H1 (cell line): ENCODE measurements around the gene IGF1. TPM values are rescaled to one million over a fixed set of nuclear protein-coding genes. Genes with fewer than 3 reads are reported as not detected.

Source experiments
- CTCF ChIA-PET: fragments of 300-600 bp; sonication (Branson Sonifier 250); formaldehyde crosslinking; loops from one replicate; lab custom pipeline; 2021; ENCODE audit not compliant: partially characterized antibody; lab: Charles Lee
- POLR2A ChIA-PET: fragments of 300-600 bp; sonication (Branson Sonifier 250); formaldehyde crosslinking; loops from one replicate; lab custom pipeline; 2021; ENCODE audit warnings: inconsistent platforms; ENCODE audit not compliant: partially characterized antibody; lab: Charles Lee
- DNase-seq, 2 experiments: peaks; one replicate each; pipeline versions ENCODE4 v3.0.0 to v3.0.0-alpha.2; 2010 to 2022; ENCODE audit warnings: low spot score in 2 of 2, low read depth in 1 of 2, mixed read lengths in 1 of 2
- FAIRE-seq: peaks from 2 replicates; lab custom pipeline; 2011; peaks lifted over from hg19 to GRCh38; lab: Jason Lieb, UNC
- H2AFZ ChIP-seq: 2 replicates; pipeline ENCODE4 v1.8.1; 2012; ENCODE audit warnings: low read length, inconsistent platforms
- H2AK5ac ChIP-seq: 2 replicates; pipeline ENCODE4 v1.6.1; 2013; ENCODE audit warnings: low read depth, low read length
- H2BK120ac ChIP-seq: replicated peaks from 2 replicates; pipeline ENCODE3; 2013; ENCODE audit warnings: low read depth, low read length, inconsistent platforms
- H2BK12ac ChIP-seq: 2 replicates; pipeline ENCODE4 v1.6.1; 2013; ENCODE audit warnings: low read depth, low read length
- H2BK15ac ChIP-seq: 2 replicates; pipeline ENCODE4 v1.6.1; 2013; ENCODE audit warnings: low read length
- H2BK20ac ChIP-seq: 2 replicates; pipeline ENCODE4 v1.6.1; 2013; ENCODE audit warnings: low read length
- H2BK5ac ChIP-seq: 2 replicates; pipeline ENCODE4 v1.6.1; 2013; ENCODE audit warnings: low read depth, low read length
- H3K14ac ChIP-seq: 2 replicates; pipeline ENCODE4 v1.6.1; 2013; ENCODE audit warnings: inconsistent platforms; ENCODE audit not compliant: insufficient read length
- H3K18ac ChIP-seq: 2 replicates; pipeline ENCODE4 v1.6.1; 2013; ENCODE audit warnings: low read length; ENCODE audit errors: extremely low read depth
- H3K23ac ChIP-seq: 2 replicates; pipeline ENCODE4 v1.6.1; 2013; ENCODE audit warnings: inconsistent platforms; ENCODE audit not compliant: insufficient read length
- H3K23me2 ChIP-seq: 2 replicates; pipeline ENCODE4 v1.6.1; 2013; ENCODE audit warnings: low read depth, low read length
- H3K27ac ChIP-seq: 2 replicates; pipeline ENCODE4 v1.6.1; 2011; ENCODE audit warnings: low read depth, low read length, inconsistent platforms
- H3K27me3 ChIP-seq, 4 experiments: replicated peaks in 1 of 4; 1 replicate in 1 of 4; 2 replicates in 3 of 4; pipeline versions ENCODE4 v1.6.1 to v1.8.1; 2011 to 2013; ENCODE audit warnings: low read length in 3 of 4, mild to moderate bottlenecking in 3 of 4, inconsistent platforms in 2 of 4, mixed read lengths in 2 of 4, moderate library complexity in 1 of 4; ENCODE audit not compliant: control insufficient read depth in 3 of 4, insufficient read depth in 3 of 4; ENCODE audit errors: extremely low read depth in 1 of 4
- H3K36me3 ChIP-seq, 4 experiments: 2 replicates each; pipeline versions ENCODE4 v1.6.1 to v1.8.1; 2011 to 2013; ENCODE audit warnings: mild to moderate bottlenecking in 4 of 4, low read length in 3 of 4, moderate library complexity in 2 of 4, control low read depth in 1 of 4, inconsistent platforms in 1 of 4; ENCODE audit not compliant: insufficient read depth in 4 of 4, control insufficient read depth in 2 of 4
- H3K4ac ChIP-seq: replicated peaks from 2 replicates; pipeline ENCODE3; 2013; ENCODE audit warnings: low read length, low read depth, mixed read lengths, inconsistent platforms; ENCODE audit not compliant: insufficient read length
- H3K4me1 ChIP-seq, 4 experiments: replicated peaks in 1 of 4; 1 replicate in 1 of 4; 2 replicates in 3 of 4; pipeline versions ENCODE4 v1.6.1 to v1.8.1; 2011 to 2013; ENCODE audit warnings: low read length in 3 of 4, inconsistent platforms in 2 of 4, mixed read lengths in 1 of 4; ENCODE audit not compliant: insufficient read depth in 4 of 4, control insufficient read depth in 3 of 4
- H3K4me2 ChIP-seq, 2 experiments: 2 replicates each; pipeline versions ENCODE4 v1.6.1 to v1.8.1; 2011 to 2013; ENCODE audit warnings: low read depth in 2 of 2, low read length in 2 of 2, control low read depth in 1 of 2, inconsistent platforms in 1 of 2, mild to moderate bottlenecking in 1 of 2; ENCODE audit not compliant: insufficient read depth in 1 of 2
- H3K4me3 ChIP-seq, 4 experiments: fragments of 200-600, 300-600 bp in 1 of 4; sonication (generic), shearing (Covaris generic), sonication (Bioruptor Twin) in 1 of 4; 2 replicates each; pipeline versions ENCODE4 v1.5.1 to v1.8.1; 2011 to 2016; ENCODE audit warnings: low read length in 4 of 4, low read depth in 3 of 4, control low read depth in 2 of 4, inconsistent platforms in 2 of 4, mild to moderate bottlenecking in 2 of 4, mixed read lengths in 1 of 4, moderate library complexity in 1 of 4; ENCODE audit not compliant: insufficient read depth in 2 of 4; ENCODE audit errors: extremely low read depth in 1 of 4
- H3K56ac ChIP-seq: replicated peaks from 2 replicates; pipeline ENCODE3; 2013; ENCODE audit warnings: low read depth, mild to moderate bottlenecking, mixed read lengths, low read length, inconsistent platforms; ENCODE audit not compliant: insufficient read length
- H3K79me1 ChIP-seq: 2 replicates; pipeline ENCODE4 v1.6.1; 2013; ENCODE audit warnings: low read depth, low read length, control low read depth
- H3K79me2 ChIP-seq, 2 experiments: 2 replicates each; pipeline versions ENCODE4 v1.6.1 to v1.8.1; 2012 to 2013; ENCODE audit warnings: low read length in 2 of 2, mild to moderate bottlenecking in 2 of 2, inconsistent platforms in 1 of 2; ENCODE audit not compliant: insufficient read depth in 2 of 2, control insufficient read depth in 1 of 2
- H3K9ac ChIP-seq, 4 experiments: replicated peaks in 1 of 4; 1 replicate in 1 of 4; 2 replicates in 3 of 4; pipeline versions ENCODE4 v1.6.1 to v1.8.1; 2011 to 2013; ENCODE audit warnings: low read depth in 3 of 4, low read length in 3 of 4, control low read depth in 2 of 4, mild to moderate bottlenecking in 2 of 4, moderate library complexity in 2 of 4, inconsistent platforms in 1 of 4; ENCODE audit errors: extremely low read depth in 1 of 4
- H3K9me3 ChIP-seq, 2 experiments: 2 replicates each; pipeline versions ENCODE4 v1.6.1 to v1.8.1; 2012 to 2013; ENCODE audit warnings: mild to moderate bottlenecking in 2 of 2, moderate library complexity in 2 of 2, control low read depth in 1 of 2, inconsistent platforms in 1 of 2, low read depth in 1 of 2, low read length in 1 of 2, mixed read lengths in 1 of 2; ENCODE audit not compliant: insufficient read depth in 2 of 2
- H4K20me1 ChIP-seq, 2 experiments: replicated peaks in 1 of 2; 2 replicates each; pipeline versions ENCODE3 to v1.8.1; 2011 to 2013; ENCODE audit warnings: inconsistent platforms in 2 of 2, low read length in 2 of 2, mild to moderate bottlenecking in 1 of 2; ENCODE audit not compliant: insufficient read depth in 2 of 2, control insufficient read depth in 1 of 2
- H4K5ac ChIP-seq: 2 replicates; pipeline ENCODE4 v1.6.1; 2013; ENCODE audit warnings: low read length, low read depth, mixed read lengths, inconsistent platforms; ENCODE audit not compliant: insufficient read length
- H4K8ac ChIP-seq: 2 replicates; pipeline ENCODE4 v1.8.0; 2013; ENCODE audit warnings: mild to moderate bottlenecking, moderate library complexity, low read length, inconsistent platforms; ENCODE audit not compliant: insufficient read depth; ENCODE audit errors: extremely low read depth
- H4K91ac ChIP-seq: replicated peaks from 2 replicates; pipeline ENCODE3; 2013; ENCODE audit warnings: low read length, mixed read lengths, inconsistent platforms; ENCODE audit not compliant: insufficient read length
- EGR1 ChIP-seq: IDR thresholded peaks from 2 replicates; pipeline ENCODE4 v1.6.1; 2011; ENCODE audit warnings: low read depth, low read length, borderline replicate concordance
- FOSL1 ChIP-seq: IDR thresholded peaks from 2 replicates; pipeline ENCODE4 v1.6.1; 2011; ENCODE audit warnings: mild to moderate bottlenecking, low read depth, low read length, moderate library complexity; ENCODE audit not compliant: insufficient read depth
- GABPA ChIP-seq: IDR thresholded peaks from 2 replicates; pipeline ENCODE4 v1.6.1; 2011; ENCODE audit warnings: mild to moderate bottlenecking, low read length, moderate library complexity, borderline replicate concordance; ENCODE audit not compliant: insufficient read depth
- GTF2F1 ChIP-seq: IDR thresholded peaks from 2 replicates; pipeline ENCODE4 v1.6.1; 2012; ENCODE audit warnings: low read depth, low read length, improper control_type of control experiment, borderline replicate concordance
- HDAC2 ChIP-seq, 2 experiments: fragments of 300-600 bp in 1 of 2; sonication (generic) in 1 of 2; IDR thresholded peaks; 2 replicates each; pipeline ENCODE4 v1.6.1; 2011 to 2012; ENCODE audit warnings: low read depth in 2 of 2, low read length in 2 of 2, mild to moderate bottlenecking in 2 of 2, moderate library complexity in 2 of 2, borderline replicate concordance in 1 of 2, inconsistent platforms in 1 of 2
- KDM4A ChIP-seq: IDR thresholded peaks from one replicate; pipeline ENCODE4 v1.7.1; 2012; ENCODE audit warnings: low read depth, mild to moderate bottlenecking, moderate library complexity, low read length, inconsistent platforms; ENCODE audit not compliant: severe bottlenecking
- RBBP5 ChIP-seq: IDR thresholded peaks from 2 replicates; pipeline ENCODE4 v1.7.1; 2012; ENCODE audit warnings: low read depth, mild to moderate bottlenecking, inconsistent platforms, low read length, moderate library complexity, borderline replicate concordance
- SAP30 ChIP-seq: fragments of 300-600 bp; sonication (generic); IDR thresholded peaks from 2 replicates; pipeline ENCODE4 v1.7.1; 2012; ENCODE audit warnings: low read length, moderate library complexity, mild to moderate bottlenecking, inconsistent platforms; ENCODE audit not compliant: insufficient read depth, insufficient replicate concordance
- SIN3A ChIP-seq, 2 experiments: IDR thresholded peaks in 1 of 2; conservative IDR thresholded peaks in 1 of 2; 2 replicates each; pipeline ENCODE4 v1.6.1; 2011 to 2012; ENCODE audit warnings: low read length in 2 of 2, improper control_type of control experiment in 1 of 2, low read depth in 1 of 2, mild to moderate bottlenecking in 1 of 2
- SIRT6 ChIP-seq: IDR thresholded peaks from one replicate; pipeline ENCODE4 v1.7.1; 2012; ENCODE audit warnings: low read length, inconsistent platforms
- SP2 ChIP-seq: IDR thresholded peaks from 2 replicates; pipeline ENCODE4 v1.6.1; 2012; ENCODE audit warnings: mild to moderate bottlenecking, low read length, inconsistent platforms
- SUZ12 ChIP-seq: fragments of 200-600 bp; sonication (generic); IDR thresholded peaks from 2 replicates; pipeline ENCODE4 v1.6.1; 2012; ENCODE audit warnings: mild to moderate bottlenecking, inconsistent platforms, low read length, moderate library complexity, mixed read lengths
- TAF1 ChIP-seq: IDR thresholded peaks from 2 replicates; pipeline ENCODE4 v1.6.1; 2011; ENCODE audit warnings: mild to moderate bottlenecking, low read depth, low read length
- YY1 ChIP-seq: IDR thresholded peaks from 2 replicates; pipeline ENCODE4 v1.6.1; 2011; ENCODE audit warnings: low read depth, mild to moderate bottlenecking, low read length
- WGBS, 2 experiments: shearing (Covaris generic) in 1 of 2; methylation state at CpG; one replicate each; pipeline versions ENCODE4 v1.1.6 to v1.1.7; 2013 to 2015; ENCODE audit warnings: low lambda C conversion rate in 2 of 2, mixed read lengths in 2 of 2, inconsistent platforms in 1 of 2, low coverage in 1 of 2, missing lambda C conversion rate in 1 of 2; ENCODE audit not compliant: insufficient replicate concordance in 2 of 2, insufficient coverage in 1 of 2, insufficient read length in 1 of 2; ENCODE audit errors: extremely low coverage in 1 of 2, missing lambda C conversion rate in 1 of 2; 5-methylcytosine and 5-hydroxymethylcytosine counted together
- polyA plus RNA-seq, 7 experiments: library from polyadenylated mRNA; depleted of rRNA in 3 of 7; stranded (reverse) in 5 of 7; unstranded in 2 of 7; fragments of >200 nt in 5 of 7; fragments of 200-250 nt in 2 of 7; gene quantifications; 1 replicate in 5 of 7; 2 replicates in 1 of 7; 4 replicates in 1 of 7; pipeline versions ENCODE4 v1.2.1 to v1.2.3, GENCODE V29; 2011 to 2013; ENCODE audit warnings: missing spikeins in 2 of 7, mixed read lengths in 2 of 7
- total RNA-seq: library from RNA; stranded (reverse); fragmentation: NEBNext Ultra II Directional; extraction: Animal tissue kit (Norgen Biotek cat#: 25700); gene quantifications from 2 replicates; pipeline ENCODE4 v1.2.1, GENCODE V29; 2021

Gene IGF1
- total and polyA plus RNA-seq, 2 of the 8 experiments (the other 6 are each of a cell fraction or from before 2014, with no cell fraction given) = not detected

DNA sequence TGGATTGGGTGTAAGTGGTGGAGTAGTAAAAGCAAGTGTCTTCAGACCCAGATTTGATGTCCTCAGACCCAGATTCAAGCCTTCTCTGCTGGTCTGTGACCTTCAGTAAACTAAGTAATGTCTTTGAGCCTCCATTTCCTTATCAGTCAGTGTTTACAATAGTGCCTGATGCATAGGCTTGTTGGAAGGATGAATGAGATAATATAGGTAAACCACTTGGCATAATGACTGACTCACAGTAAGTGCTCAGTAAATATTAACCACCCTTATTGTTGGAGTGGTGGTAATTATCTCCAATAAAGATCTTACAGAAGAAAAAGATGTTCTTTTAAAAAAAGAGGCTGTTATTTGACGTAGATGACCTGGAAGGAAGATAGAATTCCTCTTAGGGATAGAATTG, 86.2 kb downstream of the IGF1 start:
- Histone ChIP-seq H2BK12ac (no peak overlapping the region), H4K8ac (no peak overlapping the region), H2AFZ (no peak overlapping the region), H4K91ac (no peak overlapping the region), H3K9ac (no peak overlapping the region), H3K79me2 (no peaks in the 10 kb centered on the region), H3K4me2 (no peak overlapping the region), H3K18ac (no peak overlapping the region), H3K79me1 (no peaks in the 10 kb centered on the region), H3K23me2 (no peaks in the 10 kb centered on the region; the same call in 1 of the 2 replicates), H4K5ac (no peak overlapping the region), H3K23ac (no peak overlapping the region), H3K4me1 (peaks cover 0 to 2% (median 0%) of the 10 kb centered on the region in 4 experiments; a peak in 1 of 7 replicates), H3K4me3 (no peak overlapping the region), H2BK5ac (no peak overlapping the region), H2BK20ac (no peak overlapping the region), H3K27me3 (no peaks in the 10 kb centered on the region), H2AK5ac (no peak overlapping the region), H3K4ac (no peak overlapping the region), H3K36me3 (no peaks in the 10 kb centered on the region), H3K27ac (no peak overlapping the region), H2BK15ac (no peak overlapping the region), H3K9me3 (no peaks in the 10 kb centered on the region), H4K20me1 (no peaks in the 10 kb centered on the region), H3K56ac (no peak overlapping the region), H3K14ac (no peak overlapping the region), H2BK120ac (no peak overlapping the region)
- POLR2A ChIA-PET = no interaction called here
- FAIRE-seq (no peak), DNase-seq (no peak)
- WGBS, 2 experiments = 86% methylated on average over 1 of the region's 1 CpG; no CpG with 5 or more reads in 1 of the 2 experiments
- CTCF ChIA-PET = no interaction called here
- TF ChIP-seq RBBP5 = no peak
- TF ChIP-seq SUZ12 = no peak
- no peak for TF ChIP-seq SIRT6
- no peak for TF ChIP-seq GTF2F1
- no peak for TF ChIP-seq GABPA
- no peak for TF ChIP-seq SIN3A (conservative IDR thresholded peaks at IDR 0.05 in 1 of 2, IDR thresholded peaks at IDR 0.05 in 1 of 2; ENCODE audit: low read depth in 1 of 2, low read length in 2 of 2)
- no peak for TF ChIP-seq TAF1
- no peak for TF ChIP-seq YY1
- TF ChIP-seq HDAC2 (IDR thresholded peaks at IDR 0.05; ENCODE audit: borderline replicate concordance in 1 of 2, low read depth in 2 of 2, low read length in 2 of 2) = no peak
- no peak for TF ChIP-seq FOSL1
- TF ChIP-seq EGR1 = no peak
- no peak for TF ChIP-seq SAP30
- TF ChIP-seq SP2 = no peak
- no peak for TF ChIP-seq KDM4A
